ENCODE measurements around the gene GLYR1. TPM values are rescaled to one million over a fixed set of nuclear protein-coding genes. Genes with fewer than 3 reads are reported as not detected.

GLYR1 gene
- total RNA-seq, 1 donor from 2014 or later: 42.7 TPM

GRCh38 chr16:4760221-4760910, 86.7 kb downstream of the GLYR1 start:
- no peaks in the 10 kb centered on the region for H3K27me3 ChIP-seq (ENCODE audit: control insufficient read depth, insufficient read depth, low read length)
- H3K4me3 ChIP-seq (ENCODE audit: low read depth, low read length): no peak overlapping the region
- no peak for DNase-seq (ENCODE audit: low read depth)
- no peak for TF ChIP-seq CTCF (IDR thresholded peaks at IDR 0.05; ENCODE audit: insufficient read depth, low read length, poor library complexity, severe bottlenecking)
- peaks cover 8% of the 10 kb centered on the region for H3K36me3 ChIP-seq (ENCODE audit: control insufficient read depth, insufficient read depth, low read length)

GRCh38 chr16:4755687-4756086, 91.4 kb downstream of the GLYR1 start:
- Histone ChIP-seq H3K36me3 (ENCODE audit: control insufficient read depth, insufficient read depth, low read length) (peaks cover 3% of the 10 kb centered on the region), H3K27me3 (ENCODE audit: control insufficient read depth, insufficient read depth, low read length) (no peaks in the 10 kb centered on the region), H3K4me3 (ENCODE audit: low read depth, low read length) (no peak overlapping the region)
- no peak for DNase-seq (ENCODE audit: low read depth)
- no peak for TF ChIP-seq CTCF (IDR thresholded peaks at IDR 0.05; ENCODE audit: insufficient read depth, low read length, poor library complexity, severe bottlenecking)

GRCh38 chr16:4754865-4755264, 92.2 kb downstream of the GLYR1 start:
- no peak for TF ChIP-seq CTCF (IDR thresholded peaks at IDR 0.05; ENCODE audit: insufficient read depth, low read length, poor library complexity, severe bottlenecking)
- no peaks in the 10 kb centered on the region for H3K27me3 ChIP-seq (ENCODE audit: control insufficient read depth, insufficient read depth, low read length)
- H3K4me3 ChIP-seq (ENCODE audit: low read depth, low read length): no peak overlapping the region
- H3K36me3 ChIP-seq (ENCODE audit: control insufficient read depth, insufficient read depth, low read length): peaks cover 1% of the 10 kb centered on the region
- DNase-seq (ENCODE audit: low read depth): no peak

- H3K27me3 ChIP-seq (ENCODE audit: control insufficient read depth, insufficient read depth, low read length): no peaks in the 10 kb centered on the region
- DNase-seq (ENCODE audit: low read depth): no peak
- TF ChIP-seq CTCF (IDR thresholded peaks at IDR 0.05; ENCODE audit: insufficient read depth, low read length, poor library complexity, severe bottlenecking): no peak
- H3K4me3 ChIP-seq (ENCODE audit: low read depth, low read length): no peak overlapping the region
- H3K36me3 ChIP-seq (ENCODE audit: control insufficient read depth, insufficient read depth, low read length): peaks cover 1% of the 10 kb centered on the region
Observed at GRCh38 chr16:4753227-4753626, 93.9 kb downstream of the GLYR1 start.

Other genes starting within 250 kb of the GLYR1 start
- gene UBALD1, start 232.4 kb downstream of the GLYR1 start, total RNA-seq: 8.9 and 15.3 TPM in 2 replicates
- 63.6 and 88.7 TPM in 2 replicates for gene MGRN1, start 222.5 kb downstream of the GLYR1 start, total RNA-seq
- gene NUDT16L1, start 153.7 kb downstream of the GLYR1 start, total RNA-seq: 19.1 and 36.1 TPM in 2 replicates
- gene ANKS3, start 113.0 kb downstream of the GLYR1 start, total RNA-seq: 22.0 and 28.6 TPM in 2 replicates
- gene DNAAF8, start 112.8 kb downstream of the GLYR1 start, total RNA-seq: 0.62 and 1.8 TPM in 2 replicates
- 5.8 and 10.5 TPM in 2 replicates for gene ZNF500, start 80.1 kb downstream of the GLYR1 start, total RNA-seq
- gene SEPTIN12, start 58.9 kb downstream of the GLYR1 start, total RNA-seq: not detected in 2 replicates
- 37.0 TPM in 1 of 2 replicates, not detected in the other for gene SMIM22, start 51.9 kb downstream of the GLYR1 start, total RNA-seq
- 24.3 and 25.9 TPM in 2 replicates for gene ROGDI, start 44.7 kb downstream of the GLYR1 start, total RNA-seq
- gene UBN1, start 193 bp upstream of the GLYR1 start, total RNA-seq: 33.3 and 40.8 TPM in 2 replicates
- gene PPL, start 89.9 kb upstream of the GLYR1 start, total RNA-seq: 25.5 and 26.5 TPM in 2 replicates
- not detected in 2 replicates for gene SEC14L5, start 111.0 kb upstream of the GLYR1 start, total RNA-seq
- 40.0 and 59.9 TPM in 2 replicates for gene NAGPA, start 186.6 kb upstream of the GLYR1 start, total RNA-seq
- gene C16orf89, start 218.7 kb upstream of the GLYR1 start, total RNA-seq: 1.0 TPM in 1 of 2 replicates, not detected in the other
- gene ALG1, start 224.6 kb upstream of the GLYR1 start, total RNA-seq: 33.0 and 33.5 TPM in 2 replicates